RPMI7951 (cell line): ENCODE data around the gene KRT4. TPM values are rescaled to one million over a fixed set of nuclear protein-coding genes. Genes with fewer than 3 reads are reported as not detected.

Experiments used
- DNase-seq: peaks from one replicate; pipeline ENCODE4 v3.0.0-alpha.2; 2012; ENCODE audit warnings: low read depth
- total RNA-seq: library from RNA; depleted of rRNA; stranded (reverse); fragments of >200 nt; shearing (Covaris generic); gene quantifications from 2 replicates; pipeline ENCODE4 v1.2.3, GENCODE V29; 2014

Gene KRT4
- total RNA-seq, 1 experiment from 2014 or later, result not detected

- DNase-seq, result no peak
Observed at GRCh38 chr12:52821826-52822660, 8.1 kb upstream of the KRT4 start.

- no peak for DNase-seq
Observed at GRCh38 chr12:52821071-52821730, 7.3 kb upstream of the KRT4 start.

DNA sequence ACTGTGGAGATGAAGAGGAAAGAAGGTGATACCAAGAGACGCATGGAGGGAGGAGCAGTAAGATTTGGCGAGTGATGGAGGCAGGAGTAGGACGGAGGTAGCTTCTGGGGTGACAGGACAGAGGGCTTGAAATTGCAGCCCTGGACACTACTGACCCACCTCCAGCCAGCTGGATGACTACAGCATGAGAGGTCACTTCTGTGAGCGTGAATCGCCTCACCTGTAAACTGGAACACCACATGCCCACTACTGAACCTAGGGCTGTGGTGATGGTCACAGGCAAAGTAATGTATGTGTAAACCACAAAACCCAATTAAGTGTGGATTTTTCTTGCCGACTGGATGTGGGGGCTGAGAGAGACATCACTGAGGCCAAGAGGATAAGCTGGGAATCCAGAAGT is 6.6 kb upstream of the KRT4 start:
- DNase-seq, result no peak

GRCh38 chr12:52819731-52820510 is 6.0 kb upstream of the KRT4 start:
- no peak for DNase-seq

GRCh38 chr12:52818887-52819420 is 5.0 kb upstream of the KRT4 start:
- DNase-seq, result no peak

DNA sequence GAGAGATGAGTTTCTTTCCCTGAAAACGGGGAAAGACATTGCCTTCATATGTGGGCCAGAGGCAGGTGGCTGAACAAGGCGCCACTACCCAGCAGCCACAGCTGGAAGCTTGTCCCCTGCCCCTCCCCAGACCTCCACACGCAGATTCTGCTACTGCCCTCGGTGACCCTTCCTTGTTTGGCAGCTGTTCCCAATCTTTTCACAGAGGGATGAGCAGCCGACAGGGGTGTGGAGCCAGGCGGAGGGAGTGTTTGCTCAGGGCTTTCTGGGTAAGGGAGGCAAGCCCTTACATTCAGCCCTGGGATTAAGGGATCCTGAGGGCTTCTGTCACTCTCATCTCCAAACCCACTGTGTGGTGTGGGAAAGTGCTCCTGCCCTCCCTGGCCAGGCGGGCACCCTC is 4.5 kb upstream of the KRT4 start:
- DNase-seq, result peak; percentile 53

GRCh38 chr12:52817699-52818238 is 3.9 kb upstream of the KRT4 start:
- no peak for DNase-seq

DNA sequence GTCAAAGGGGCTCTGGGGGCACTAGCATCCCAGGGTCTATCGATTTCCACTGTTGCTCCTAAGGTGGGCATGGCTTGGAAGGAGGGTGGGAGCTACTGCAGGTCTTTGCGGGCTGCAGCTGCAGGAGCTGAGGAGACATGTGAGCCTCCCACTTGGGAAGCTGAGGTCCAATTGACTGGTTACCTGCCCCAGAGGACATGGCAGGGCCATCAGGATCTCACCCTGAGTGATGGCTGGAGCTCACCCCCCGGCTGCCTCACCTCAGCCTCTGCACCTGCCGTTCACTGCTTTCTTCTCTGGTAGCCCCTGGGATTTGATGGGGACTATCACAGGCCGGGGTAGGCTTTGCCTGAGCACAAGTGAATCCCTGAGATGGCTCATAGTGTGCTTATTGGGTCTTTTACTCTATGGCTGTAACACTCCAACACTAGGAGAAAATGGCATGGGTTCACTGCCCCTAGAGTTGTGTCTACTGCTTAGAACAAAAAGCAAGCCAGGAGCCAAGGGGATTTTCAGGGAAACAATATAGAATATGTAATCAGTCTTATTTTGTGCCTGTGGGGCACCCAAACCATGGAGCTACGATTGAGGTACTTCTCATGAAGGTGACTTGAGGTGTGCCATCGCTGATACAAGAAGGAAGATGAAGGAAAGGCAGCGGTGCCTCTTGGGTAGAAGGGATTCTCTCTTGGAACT is 3.2 kb upstream of the KRT4 start:
- no peak for DNase-seq

DNA sequence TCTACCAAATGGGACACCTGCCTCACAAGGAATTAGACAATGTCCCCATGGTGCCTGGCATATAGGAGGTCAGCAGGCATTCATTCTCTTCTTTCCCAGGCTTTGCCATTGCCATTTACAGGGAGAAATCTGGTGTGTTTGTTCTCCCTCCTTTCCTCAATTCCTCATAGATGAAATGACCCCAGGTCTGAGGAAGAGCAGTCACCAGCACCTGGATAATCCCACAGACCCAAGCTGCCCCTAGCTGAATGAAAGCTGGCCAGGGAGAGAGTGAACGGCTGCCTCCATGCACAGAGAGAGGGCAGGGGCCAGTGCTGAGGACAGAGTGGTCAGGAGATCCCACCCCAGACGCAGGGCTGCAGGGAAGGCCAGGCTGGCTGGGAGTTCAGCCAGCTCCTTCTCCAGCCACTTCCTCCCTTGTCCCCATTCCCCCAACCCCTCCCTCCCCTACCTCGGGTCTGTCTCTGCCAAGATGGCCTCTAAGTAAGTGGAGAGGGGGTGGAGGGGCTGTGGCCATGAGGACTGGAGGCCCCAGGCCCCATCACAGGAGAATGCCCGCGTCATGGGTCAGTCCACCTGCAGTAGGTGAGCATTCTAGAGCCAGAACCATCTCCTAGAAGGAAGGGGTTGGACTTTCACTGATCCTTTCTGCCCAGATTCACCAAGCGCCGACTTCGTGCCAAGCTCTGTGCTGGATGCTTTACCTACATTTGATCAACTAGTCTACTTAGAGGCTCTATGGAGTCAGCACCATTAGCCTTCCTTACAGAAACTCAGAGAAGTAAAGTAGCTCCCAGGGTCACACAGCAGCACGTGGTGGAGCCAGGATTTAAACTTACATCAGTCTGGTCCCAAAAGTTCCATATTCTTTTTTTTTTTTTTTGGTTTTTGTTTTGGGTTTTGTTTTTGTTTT is 2.0 kb upstream of the KRT4 start:
- DNase-seq, result no peak

GRCh38 chr12:52815161-52815560 is 1.2 kb upstream of the KRT4 start:
- no peak for DNase-seq

GRCh38 chr12:52814710-52815155 is 817 bp upstream of the KRT4 start:
- no peak for DNase-seq

GRCh38 chr12:52813203-52813819 is 605 bp downstream of the KRT4 start:
- no peak for DNase-seq

DNA sequence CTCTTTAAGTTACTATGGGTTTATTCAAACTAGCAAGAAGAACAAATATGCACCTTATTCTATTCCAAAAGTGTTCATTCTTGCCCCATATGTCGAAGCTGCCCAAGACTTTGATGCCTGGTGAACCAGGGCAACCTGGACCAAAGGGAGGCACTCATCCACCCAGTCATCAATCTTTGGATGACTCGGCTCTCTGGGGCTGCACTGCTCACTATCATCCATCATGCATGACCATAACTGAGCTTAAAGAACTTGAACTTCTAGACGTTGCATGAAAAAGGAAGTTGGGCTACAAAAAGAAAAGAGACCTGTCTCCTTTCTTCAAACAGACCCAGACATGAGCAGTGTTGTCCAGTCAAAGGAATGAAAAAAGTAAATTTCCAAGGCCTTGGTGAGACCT is 1.2 kb downstream of the KRT4 start:
- DNase-seq, result no peak

- no peak for DNase-seq
Observed at GRCh38 chr12:52812073-52812400, 1.9 kb downstream of the KRT4 start.

GRCh38 chr12:52811191-52812072 is 2.5 kb downstream of the KRT4 start:
- no peak for DNase-seq

- no peak for DNase-seq
Observed at GRCh38 chr12:52810554-52810953, 3.4 kb downstream of the KRT4 start.

DNA sequence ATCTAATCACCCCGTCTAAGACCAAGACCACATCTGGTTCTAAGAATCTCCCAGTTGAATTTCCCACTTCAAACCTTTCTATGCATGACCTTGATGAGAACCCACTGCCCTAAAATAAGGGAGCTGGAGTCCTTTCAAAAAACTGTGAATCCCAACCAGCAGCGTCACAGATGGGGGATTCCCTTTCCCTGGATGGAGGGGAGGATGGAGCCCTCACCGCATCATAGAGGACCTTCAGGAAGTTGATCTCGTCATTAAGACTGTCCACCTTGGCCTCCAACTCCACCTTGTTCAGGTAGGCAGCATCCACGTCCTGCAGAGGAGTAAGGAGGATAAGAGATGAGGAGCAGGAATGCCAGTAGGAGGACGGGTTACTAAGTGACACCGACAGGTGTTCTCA is 4.8 kb downstream of the KRT4 start:
- DNase-seq, result no peak

DNA sequence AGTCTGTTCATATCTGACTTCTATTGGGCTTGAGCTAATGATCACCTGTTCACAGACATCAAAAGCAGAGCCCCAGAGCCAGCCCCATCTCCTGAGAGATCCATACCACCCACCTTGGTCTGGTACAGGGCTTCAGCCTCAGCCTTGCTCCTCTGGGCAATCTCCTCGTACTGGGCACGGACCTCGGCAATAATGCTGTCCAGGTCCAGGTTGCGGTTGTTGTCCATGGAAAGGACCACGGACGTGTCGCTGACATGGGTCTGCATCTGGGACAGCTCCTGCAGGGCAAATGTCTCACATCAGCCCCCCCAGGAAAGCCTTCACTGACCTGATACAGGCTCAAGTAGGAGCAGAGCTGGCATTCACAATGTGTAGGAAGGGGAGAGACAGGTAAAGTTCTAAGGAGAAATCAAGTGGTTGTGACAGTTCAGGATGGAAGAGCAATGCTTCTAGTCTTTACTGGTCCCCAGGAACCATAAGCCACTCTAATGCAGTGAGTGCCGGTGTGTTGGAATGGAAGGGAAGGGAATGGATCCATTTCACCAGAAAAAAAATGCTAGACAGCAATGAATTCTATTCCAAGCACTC is 5.2 kb downstream of the KRT4 start:
- DNase-seq, result no peak
